ENCODE measurements around the gene RALGAPA1. TPM values are rescaled to one million over a fixed set of nuclear protein-coding genes. Genes with fewer than 3 reads are reported as not detected.

RALGAPA1 gene
- total RNA-seq, 3 donors from 2014 or later (not counting 1 experiment from before 2014, with no cell fraction given), result 66.5 to 101 (median 90.7) TPM

DNA sequence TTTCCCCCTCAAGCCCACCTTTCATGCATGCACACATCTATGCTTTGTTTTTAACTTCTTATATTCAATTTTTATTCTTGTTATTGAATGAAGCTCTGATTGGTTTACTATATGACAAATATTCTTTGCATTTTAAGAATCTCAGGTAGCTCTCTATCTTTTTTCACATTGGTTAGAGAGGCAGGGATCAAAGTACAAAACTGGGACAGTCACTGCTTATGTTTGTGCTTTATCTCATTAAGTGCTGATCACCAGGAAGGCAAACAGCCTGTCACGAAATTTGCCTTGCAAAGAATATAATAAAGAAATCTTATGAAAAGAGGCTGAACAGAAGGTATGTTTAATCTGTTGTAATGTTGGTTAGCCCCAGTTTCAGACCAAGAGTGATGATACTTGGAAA is 304.8 kb downstream of the RALGAPA1 start:
- Histone ChIP-seq H3K27ac (ENCODE audit: low read length) (no peak overlapping the region), H3K27me3 (ENCODE audit: control insufficient read depth, insufficient read depth, low read length) (no peaks in the 10 kb centered on the region), H3K4me3 (ENCODE audit: low read length) (no peak overlapping the region), H3K36me3 (ENCODE audit: control insufficient read depth, insufficient read depth, low read length) (no peaks in the 10 kb centered on the region), H3K9me3 (ENCODE audit: control insufficient read depth, insufficient read depth, low read length) (no peaks in the 10 kb centered on the region), H3K4me1 (ENCODE audit: control insufficient read depth, insufficient read depth, low read length) (no peaks in the 10 kb centered on the region)
- intact Hi-C loops (cut with micrococcal nuclease), result no loop called here
- WGBS (ENCODE audit: insufficient coverage), result 67% methylated on average over 1 of the region's 1 CpG
- TF ChIP-seq CTCF (IDR thresholded peaks at IDR 0.05), result no peak
- H3K27ac Mint-ChIP-seq, result no peak overlapping the region
- H3K36me3 Mint-ChIP-seq, result no peaks in the 10 kb centered on the region
- DNase-seq (no peak), ATAC-seq (no peak)
- H3K9me3 Mint-ChIP-seq, result no peaks in the 10 kb centered on the region
- H3K4me3 Mint-ChIP-seq, result no peak overlapping the region
- peaks cover 16 to 46% of the 10 kb centered on the region in 2 donors for H3K27me3 Mint-ChIP-seq (ENCODE audit: low read depth in 2 of 2)
- H3K4me1 Mint-ChIP-seq, result no peaks in the 10 kb centered on the region

GRCh38 chr14:35503646-35504045 is 305.4 kb downstream of the RALGAPA1 start:
- WGBS (ENCODE audit: insufficient coverage), result 66% methylated on average over 3 of the region's 3 CpGs

GRCh38 chr14:35499180-35499579 is 309.9 kb downstream of the RALGAPA1 start:
- no peak for DNase-seq
- no peak overlapping the region for H3K4me3 ChIP-seq (ENCODE audit: low read length)
- Mint-ChIP-seq H3K4me1 (no peaks in the 10 kb centered on the region), H3K27ac (no peak overlapping the region), H3K27me3 (ENCODE audit: low read depth in 2 of 2) (peaks cover 21 to 58% of the 10 kb centered on the region in 2 donors), H3K9me3 (no peaks in the 10 kb centered on the region), H3K36me3 (no peaks in the 10 kb centered on the region), H3K4me3 (no peak overlapping the region)
- H3K4me1 ChIP-seq (ENCODE audit: control insufficient read depth, insufficient read depth, low read length), result no peaks in the 10 kb centered on the region
- no peaks in the 10 kb centered on the region for H3K27me3 ChIP-seq (ENCODE audit: control insufficient read depth, insufficient read depth, low read length)
- no peaks in the 10 kb centered on the region for H3K36me3 ChIP-seq (ENCODE audit: control insufficient read depth, insufficient read depth, low read length)
- intact Hi-C loops (cut with micrococcal nuclease), result no loop called here
- ATAC-seq, result no peak
- no peak overlapping the region for H3K27ac ChIP-seq (ENCODE audit: low read length)
- H3K9me3 ChIP-seq (ENCODE audit: control insufficient read depth, insufficient read depth, low read length), result no peaks in the 10 kb centered on the region
- TF ChIP-seq CTCF (IDR thresholded peaks at IDR 0.05), result no peak
- 92% methylated on average over 2 of the region's 2 CpGs for WGBS (ENCODE audit: insufficient coverage)

More at GRCh38 chr14:35503646-35504045, 305.4 kb downstream of the RALGAPA1 start:
- Mint-ChIP-seq H3K36me3 (no peaks in the 10 kb centered on the region), H3K4me3 (no peak overlapping the region), H3K9me3 (no peaks in the 10 kb centered on the region), H3K27me3 (ENCODE audit: low read depth in 2 of 2) (peaks cover 17 to 46% of the 10 kb centered on the region in 2 donors), H3K27ac (no peak overlapping the region), H3K4me1 (no peaks in the 10 kb centered on the region)
- no peaks in the 10 kb centered on the region for H3K4me1 ChIP-seq (ENCODE audit: control insufficient read depth, insufficient read depth, low read length)
- H3K27ac ChIP-seq (ENCODE audit: low read length), result no peak overlapping the region
- no peaks in the 10 kb centered on the region for H3K36me3 ChIP-seq (ENCODE audit: control insufficient read depth, insufficient read depth, low read length)
- H3K27me3 ChIP-seq (ENCODE audit: control insufficient read depth, insufficient read depth, low read length), result no peaks in the 10 kb centered on the region
- intact Hi-C loops (cut with micrococcal nuclease), result no loop called here
- H3K9me3 ChIP-seq (ENCODE audit: control insufficient read depth, insufficient read depth, low read length), result no peaks in the 10 kb centered on the region
- DNase-seq (no peak), ATAC-seq (no peak)
- no peak overlapping the region for H3K4me3 ChIP-seq (ENCODE audit: low read length)
- no peak for TF ChIP-seq CTCF (IDR thresholded peaks at IDR 0.05)

- TF ChIP-seq CTCF (IDR thresholded peaks at IDR 0.05), result no peak
- no peaks in the 10 kb centered on the region for H3K36me3 ChIP-seq (ENCODE audit: control insufficient read depth, insufficient read depth, low read length)
- Mint-ChIP-seq H3K9me3 (peaks cover 0 to 4% of the 10 kb centered on the region in 2 donors), H3K27me3 (ENCODE audit: low read depth in 2 of 2) (peaks cover 20 to 42% of the 10 kb centered on the region in 2 donors), H3K4me1 (no peaks in the 10 kb centered on the region), H3K4me3 (no peak overlapping the region), H3K27ac (no peak overlapping the region), H3K36me3 (no peaks in the 10 kb centered on the region)
- no peaks in the 10 kb centered on the region for H3K4me1 ChIP-seq (ENCODE audit: control insufficient read depth, insufficient read depth, low read length)
- H3K4me3 ChIP-seq (ENCODE audit: low read length), result no peak overlapping the region
- H3K27ac ChIP-seq (ENCODE audit: low read length), result no peak overlapping the region
- DNase-seq (no peak), ATAC-seq (no peak)
- no peaks in the 10 kb centered on the region for H3K27me3 ChIP-seq (ENCODE audit: control insufficient read depth, insufficient read depth, low read length)
- intact Hi-C loops (cut with micrococcal nuclease), result no loop called here
- no peaks in the 10 kb centered on the region for H3K9me3 ChIP-seq (ENCODE audit: control insufficient read depth, insufficient read depth, low read length)
Observed at GRCh38 chr14:35495278-35495677, 313.8 kb downstream of the RALGAPA1 start.

All from natural killer cell (primary cell).